ENCODE data around the gene UBAC1.

UBAC1 gene

DNA sequence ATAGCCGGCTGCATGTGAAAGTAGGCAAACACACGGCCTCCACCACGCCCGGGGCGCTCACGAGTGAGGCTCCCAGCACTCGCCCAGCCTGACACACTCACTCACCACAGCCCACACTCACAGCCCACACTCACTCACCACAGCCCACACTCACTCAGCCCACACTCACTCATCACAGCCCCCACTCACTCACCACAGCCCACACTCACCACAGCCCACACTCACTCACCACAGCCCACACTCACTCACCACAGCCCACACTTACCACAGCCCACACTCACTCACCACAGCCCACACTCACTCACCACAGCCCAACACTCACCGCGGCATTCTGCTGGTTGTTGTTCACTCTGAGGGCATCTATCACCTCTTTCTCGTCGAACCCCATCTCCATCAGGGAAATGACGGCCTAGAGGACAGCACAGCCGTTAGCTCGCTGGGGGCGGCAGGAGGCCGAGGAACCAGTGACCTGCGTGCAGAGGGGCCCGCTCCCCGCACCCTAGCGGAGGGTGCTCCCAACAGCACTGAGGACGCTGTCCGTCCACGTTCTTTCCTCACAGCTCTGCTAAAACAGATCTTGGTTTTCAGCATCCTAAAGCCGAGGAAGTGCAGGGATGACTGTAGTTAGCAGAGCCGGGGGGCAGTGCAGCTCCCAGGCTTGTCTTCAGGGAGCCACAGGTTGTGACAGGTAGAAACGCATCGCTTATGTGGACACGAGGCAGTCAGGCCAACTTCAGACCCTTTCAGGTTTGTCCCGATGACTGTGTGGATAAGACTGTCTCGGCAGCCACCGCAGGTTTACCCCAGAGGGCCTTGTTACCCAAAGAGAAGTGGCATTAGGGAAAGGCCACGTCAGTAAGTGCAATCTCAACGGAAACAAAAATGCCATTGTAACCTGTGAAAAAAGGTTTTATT lies 21.6 kb downstream of the UBAC1 start:
- TF ChIP-seq POLR2A (IDR thresholded peaks at IDR 0.05; ENCODE audit: low read length) (no peak), GATA1 (IDR thresholded peaks at IDR 0.05; ENCODE audit: low read depth, low read length) (no peak)
- peak in 1 of 2 experiments; percentile 62 for DNase-seq

- TF ChIP-seq POLR2A (IDR thresholded peaks at IDR 0.05; ENCODE audit: low read length) (no peak), GATA1 (IDR thresholded peaks at IDR 0.05; ENCODE audit: low read depth, low read length) (no peak)
- no peak for DNase-seq
These were observed 23.4 kb downstream of the UBAC1 start for GRCh38 chr9:135937521-135938489.

DNA sequence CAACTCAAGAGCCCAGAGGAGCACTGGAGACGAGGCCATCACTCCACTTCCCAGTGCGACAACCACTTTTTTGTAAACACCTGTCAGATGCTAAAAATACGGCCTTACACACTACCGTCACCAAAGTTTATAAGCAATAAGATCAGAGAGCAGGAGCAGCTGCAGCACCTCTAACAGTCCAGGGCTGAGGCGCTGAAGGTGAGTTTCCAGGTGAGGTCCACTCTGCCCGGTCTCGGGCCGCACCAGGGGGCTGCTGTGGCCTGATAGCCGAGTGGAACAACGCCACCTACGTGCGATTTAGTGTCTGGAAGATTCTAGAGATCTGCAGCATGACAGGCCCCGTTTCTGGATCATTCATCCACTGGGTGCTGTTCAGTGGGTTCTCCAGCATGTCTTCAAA lies 28.1 kb downstream of the UBAC1 start:
- no peak for TF ChIP-seq GATA1 (IDR thresholded peaks at IDR 0.05; ENCODE audit: low read depth, low read length)
- TF ChIP-seq POLR2A (IDR thresholded peaks at IDR 0.05; ENCODE audit: low read length): peak; percentile 20
- DNase-seq: no peak

DNA sequence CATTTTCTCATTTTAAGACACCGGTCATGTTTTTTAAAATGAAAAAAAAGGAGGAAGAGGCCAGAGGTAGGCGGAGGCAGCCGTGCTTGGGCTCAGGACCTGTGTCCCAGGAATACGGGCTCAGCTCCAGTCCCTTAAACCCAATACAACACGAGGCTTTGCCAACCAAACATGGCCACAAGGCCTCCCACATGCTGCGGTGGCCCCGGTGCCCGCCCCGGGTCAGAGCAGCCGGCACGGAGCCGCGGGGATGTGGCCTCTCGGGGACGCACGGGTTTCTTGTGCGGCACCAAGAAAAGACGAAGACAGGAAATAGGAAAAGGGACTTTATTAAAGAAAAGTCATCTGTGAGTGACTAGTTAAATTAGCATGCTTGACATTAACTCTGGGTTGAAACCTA lies 28.5 kb downstream of the UBAC1 start:
- no peak for TF ChIP-seq POLR2A (IDR thresholded peaks at IDR 0.05; ENCODE audit: low read length)
- TF ChIP-seq GATA1 (IDR thresholded peaks at IDR 0.05; ENCODE audit: low read depth, low read length): no peak

DNA sequence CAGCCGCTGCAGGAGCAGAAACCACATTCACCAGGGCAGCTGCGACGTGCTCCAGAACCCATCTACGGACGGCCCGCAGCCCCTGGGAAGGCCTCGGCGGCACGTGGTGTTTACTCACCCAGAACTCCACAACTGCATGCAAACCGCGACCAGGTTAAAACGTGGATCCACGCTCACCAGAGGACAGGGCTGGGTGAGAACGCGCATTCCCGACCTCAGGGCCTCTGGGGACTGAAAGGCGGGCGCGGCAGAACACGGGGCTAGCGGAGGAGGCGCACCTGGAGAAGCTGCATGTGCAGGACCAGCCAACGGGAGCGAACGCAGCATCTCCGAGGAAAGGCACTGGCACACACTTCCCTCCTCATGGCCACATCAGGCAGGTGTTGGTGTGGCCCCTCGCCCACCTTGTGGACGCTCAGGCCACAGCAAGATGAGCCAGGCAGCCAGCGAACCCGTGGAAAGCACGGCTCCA lies 29.8 kb downstream of the UBAC1 start:
- DNase-seq: no peak
- TF ChIP-seq GATA1 (IDR thresholded peaks at IDR 0.05; ENCODE audit: low read depth, low read length) (no peak), POLR2A (IDR thresholded peaks at IDR 0.05; ENCODE audit: low read length) (no peak)

More for the DNA sequence above, 28.5 kb downstream of the UBAC1 start:
- DNase-seq: no peak

DNA sequence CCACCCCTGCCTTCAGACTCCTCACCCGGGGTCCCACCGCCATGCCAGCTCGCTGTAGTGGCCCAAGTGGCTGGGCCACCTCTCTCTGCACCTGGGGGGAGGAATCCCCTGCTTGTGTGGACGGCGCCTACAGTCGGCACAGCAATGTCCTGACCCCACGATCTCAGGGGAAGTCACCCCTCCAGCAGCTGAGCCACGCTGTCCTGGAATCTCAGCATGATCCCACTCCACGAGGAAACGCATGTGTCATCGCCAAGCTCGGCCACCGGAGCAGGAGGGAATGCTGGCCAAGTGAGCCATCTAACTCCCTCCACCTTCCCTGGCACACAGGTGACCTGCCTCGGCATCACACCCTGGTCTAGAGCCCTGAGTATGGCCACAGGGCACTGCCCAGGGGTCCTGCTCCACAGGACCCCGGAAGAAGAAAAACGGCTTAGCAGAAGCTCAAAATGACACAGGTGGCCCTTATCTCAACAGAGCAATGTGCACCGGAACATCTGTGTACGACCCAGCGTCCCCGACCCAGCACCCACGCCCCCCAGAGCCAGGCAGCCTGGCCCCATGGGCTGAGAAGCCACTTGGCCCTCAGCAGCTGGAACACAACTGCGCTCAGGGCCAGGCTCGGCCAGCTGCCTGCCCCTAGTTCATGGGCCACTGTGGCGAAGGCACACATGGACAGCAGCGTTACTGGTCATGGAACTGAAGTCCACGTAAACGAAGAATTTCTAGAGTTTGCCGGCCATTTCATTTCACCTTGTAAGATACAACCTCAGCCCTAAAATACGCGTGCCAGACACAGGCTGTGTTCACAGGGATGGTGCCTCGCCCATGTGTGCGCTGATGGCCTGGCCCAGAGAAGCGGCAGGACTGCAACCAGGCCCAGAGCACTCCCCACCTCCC lies 30.5 kb downstream of the UBAC1 start:
- DNase-seq: no peak
- no peak for TF ChIP-seq POLR2A (IDR thresholded peaks at IDR 0.05; ENCODE audit: low read length)
- no peak for TF ChIP-seq GATA1 (IDR thresholded peaks at IDR 0.05; ENCODE audit: low read depth, low read length)

DNA sequence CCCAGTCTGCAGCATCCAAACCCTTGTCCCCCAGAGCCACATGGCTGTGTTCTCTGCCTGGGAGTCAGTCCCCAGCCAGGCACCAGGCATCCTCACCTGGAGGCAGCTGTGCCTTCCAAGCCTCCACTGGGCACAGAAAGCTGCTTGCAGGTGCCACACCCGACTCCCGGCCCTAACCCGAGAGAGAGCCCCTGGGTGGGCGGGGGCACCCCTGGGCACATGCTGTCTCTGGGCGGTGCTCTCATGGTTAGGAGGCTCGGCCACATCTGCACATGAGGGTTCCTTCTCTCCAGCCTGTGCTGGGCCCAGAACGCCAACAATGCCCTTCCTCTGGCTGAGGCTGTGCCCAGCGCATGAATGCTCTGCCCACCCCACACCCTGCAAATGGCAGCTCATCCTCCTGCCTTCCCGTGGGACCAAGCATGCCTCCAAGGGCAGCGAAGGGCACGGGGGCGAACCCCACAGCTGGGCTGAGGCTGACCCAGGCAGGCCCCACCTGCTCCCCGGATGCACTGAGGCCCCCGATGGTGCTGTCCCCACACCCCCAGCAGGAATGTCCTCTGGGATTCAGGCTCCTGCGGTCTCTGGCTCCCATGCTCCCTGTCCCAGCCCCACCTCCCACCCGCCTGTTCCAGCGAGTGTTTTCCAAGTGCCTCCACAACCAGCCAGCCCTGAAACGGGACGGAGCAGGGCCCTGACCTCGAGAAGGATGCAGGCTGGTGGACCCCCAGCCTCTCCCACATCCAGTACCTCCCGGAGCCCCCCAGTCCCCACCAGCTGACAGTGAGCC lies 31.3 kb downstream of the UBAC1 start:
- no peak for TF ChIP-seq POLR2A (IDR thresholded peaks at IDR 0.05; ENCODE audit: low read length)
- DNase-seq: no peak

GRCh38 chr9:135928731-135929655 lies 32.2 kb downstream of the UBAC1 start:
- TF ChIP-seq POLR2A (IDR thresholded peaks at IDR 0.05; ENCODE audit: low read length): no peak
- no peak for TF ChIP-seq GATA1 (IDR thresholded peaks at IDR 0.05; ENCODE audit: low read depth, low read length)
- no peak for DNase-seq

DNA sequence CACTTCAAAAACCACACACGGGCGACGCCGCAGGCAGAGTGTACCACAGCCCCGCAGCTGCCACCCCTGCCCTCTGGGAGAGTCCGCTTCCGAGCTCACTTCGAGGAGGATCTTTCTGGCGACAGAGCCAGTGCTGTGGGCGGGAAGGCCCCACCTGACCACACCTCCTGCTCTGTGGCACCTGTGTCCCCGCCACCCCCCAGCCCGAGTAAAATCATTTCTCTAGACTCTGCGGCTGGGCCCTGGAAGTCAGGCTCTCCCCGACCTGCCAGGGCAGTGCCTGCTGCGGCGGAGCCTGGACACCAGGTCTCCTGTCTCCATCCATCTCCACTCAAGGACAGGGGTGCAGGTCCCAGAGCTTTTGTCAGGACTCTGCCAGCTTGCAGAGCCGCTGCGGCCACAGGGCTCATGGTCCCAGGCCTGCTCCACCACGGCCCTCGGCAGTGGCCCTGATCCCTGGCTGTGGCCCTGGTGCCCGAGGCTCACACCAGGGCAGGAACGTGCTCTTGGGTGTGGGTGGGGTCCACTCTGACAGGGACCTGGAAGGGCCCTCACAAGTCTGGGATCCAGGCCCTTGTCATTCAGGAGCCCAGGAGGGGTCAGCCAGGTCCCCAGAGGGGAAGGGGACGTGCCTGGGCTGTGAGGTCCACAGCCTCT lies 33.0 kb downstream of the UBAC1 start:
- TF ChIP-seq GATA1 (IDR thresholded peaks at IDR 0.05; ENCODE audit: low read depth, low read length) (no peak), POLR2A (IDR thresholded peaks at IDR 0.05; ENCODE audit: low read length) (no peak)
- no peak for DNase-seq

- peak in 1 of 2 experiments; percentile 45 for DNase-seq
- TF ChIP-seq GATA1 (IDR thresholded peaks at IDR 0.05; ENCODE audit: low read depth, low read length) (no peak), POLR2A (IDR thresholded peaks at IDR 0.05; ENCODE audit: low read length) (no peak)
These were observed 33.8 kb downstream of the UBAC1 start for GRCh38 chr9:135927195-135928013.

All from erythroblast (primary cell).